Body of pancreas (tissue), 4 donors: Measurements from ENCODE around the gene PDCD1. TPM values are rescaled to one million over a fixed set of nuclear protein-coding genes. Genes with fewer than 3 reads are reported as not detected.

Experiments
- ATAC-seq: fragments of 150-250 bp; one replicate; pipeline ENCODE4 v1.9.1; 2016
- DNase-seq, 4 donors: peaks; one replicate each; pipeline ENCODE4 v3.0.0-alpha.2; 2019
- H3K27ac ChIP-seq, 4 donors: fragments of 200-600 bp; sonication (generic); 1 replicate in 3 of 4; 2 replicates in 1 of 4; pipeline versions ENCODE4 v1.5.1 to v1.6.1; 2016 to 2019; ENCODE audit warnings: mild to moderate bottlenecking in 1 of 4, mixed read lengths in 1 of 4, moderate library complexity in 1 of 4
- H3K27me3 ChIP-seq, 2 donors: fragments of 200-600 bp; sonication (generic); one replicate each; pipeline ENCODE4 v1.6.0; 2016; ENCODE audit warnings: mild to moderate bottlenecking in 1 of 2
- H3K36me3 ChIP-seq, 2 donors: fragments of 200-600 bp; sonication (generic); replicated peaks in 1 of 2; 2 replicates each; pipeline ENCODE4 v1.5.1; 2016; ENCODE audit warnings: low read depth in 2 of 2; ENCODE audit not compliant: insufficient read depth in 1 of 2
- H3K4me1 ChIP-seq: fragments of 200-600 bp; sonication (generic); one replicate; pipeline ENCODE4 v1.6.0; 2016
- H3K4me3 ChIP-seq, 2 donors: fragments of 200-600 bp; sonication (generic); 1 replicate in 1 of 2; 2 replicates in 1 of 2; pipeline ENCODE4 v1.5.1; 2016 to 2019
- H3K9me3 ChIP-seq, 3 donors: fragments of 200-600 bp; sonication (generic); 1 replicate in 2 of 3; 2 replicates in 1 of 3; pipeline ENCODE4 v1.5.1; 2016
- POLR2A ChIP-seq, 3 donors: fragments of 450-650 bp; IDR thresholded peaks; one replicate each; pipeline ENCODE4 v1.6.1; 2016; ENCODE audit warnings: antibody characterized with exemption in 3 of 3, mild to moderate bottlenecking in 2 of 3
- WGBS, 2 donors: methylation state at CpG; one replicate each; pipeline ENCODE4 v1.1.5; 2017; 5-methylcytosine and 5-hydroxymethylcytosine counted together
- intact Hi-C: fragments of 100-400 bp; cut with DNase I; formaldehyde crosslinking; loops from one replicate; pipeline ENCODE4 v1.15.1; 2023
- total RNA-seq, 2 donors: library from RNA; depleted of rRNA; stranded (reverse); fragments of >200 nt; gene quantifications; one replicate each; pipeline ENCODE4 v1.1.0, GENCODE V29; 2016
- TF ChIP-seq, protein P1 (sequence below), 7 experiments: fragments of 450-650 bp in 4 of 7; fragments of 200-600 bp in 3 of 7; sonication (generic) in 3 of 7; IDR thresholded peaks; one replicate each; pipeline ENCODE4 v1.5.1; 2016 to 2019; ENCODE audit warnings: antibody characterized with exemption in 7 of 7

Gene PDCD1
- total RNA-seq, 2 donors from 2014 or later: 0.99 to 1.3 TPM

- no peaks in the 10 kb centered on the region for H3K36me3 ChIP-seq
- no peak overlapping the region for H3K4me3 ChIP-seq
- 58 to 60% methylated on average over 13 to 18 of the region's 28 CpGs for WGBS, 2 donors
- no peaks in the 10 kb centered on the region for H3K9me3 ChIP-seq
- TF ChIP-seq, protein P1, sequence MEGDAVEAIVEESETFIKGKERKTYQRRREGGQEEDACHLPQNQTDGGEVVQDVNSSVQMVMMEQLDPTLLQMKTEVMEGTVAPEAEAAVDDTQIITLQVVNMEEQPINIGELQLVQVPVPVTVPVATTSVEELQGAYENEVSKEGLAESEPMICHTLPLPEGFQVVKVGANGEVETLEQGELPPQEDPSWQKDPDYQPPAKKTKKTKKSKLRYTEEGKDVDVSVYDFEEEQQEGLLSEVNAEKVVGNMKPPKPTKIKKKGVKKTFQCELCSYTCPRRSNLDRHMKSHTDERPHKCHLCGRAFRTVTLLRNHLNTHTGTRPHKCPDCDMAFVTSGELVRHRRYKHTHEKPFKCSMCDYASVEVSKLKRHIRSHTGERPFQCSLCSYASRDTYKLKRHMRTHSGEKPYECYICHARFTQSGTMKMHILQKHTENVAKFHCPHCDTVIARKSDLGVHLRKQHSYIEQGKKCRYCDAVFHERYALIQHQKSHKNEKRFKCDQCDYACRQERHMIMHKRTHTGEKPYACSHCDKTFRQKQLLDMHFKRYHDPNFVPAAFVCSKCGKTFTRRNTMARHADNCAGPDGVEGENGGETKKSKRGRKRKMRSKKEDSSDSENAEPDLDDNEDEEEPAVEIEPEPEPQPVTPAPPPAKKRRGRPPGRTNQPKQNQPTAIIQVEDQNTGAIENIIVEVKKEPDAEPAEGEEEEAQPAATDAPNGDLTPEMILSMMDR (IDR thresholded peaks at IDR 0.05): no peak
- TF ChIP-seq POLR2A (IDR thresholded peaks at IDR 0.05): peak in 2 of 3 donors; percentile 14 to 20
- peak; percentile 67 to 81 (median 73) for DNase-seq
- intact Hi-C loops: no loop called here
- peak overlapping the region; percentile 93 to 97 (median 94) for H3K27ac ChIP-seq
- peaks cover 96% of the 10 kb centered on the region for H3K4me1 ChIP-seq
- H3K27me3 ChIP-seq: no peaks in the 10 kb centered on the region
- ATAC-seq: peak; percentile 28
Measured at GRCh38 chr2:241894681-241895426, 36.2 kb upstream of the PDCD1 start.

DNA sequence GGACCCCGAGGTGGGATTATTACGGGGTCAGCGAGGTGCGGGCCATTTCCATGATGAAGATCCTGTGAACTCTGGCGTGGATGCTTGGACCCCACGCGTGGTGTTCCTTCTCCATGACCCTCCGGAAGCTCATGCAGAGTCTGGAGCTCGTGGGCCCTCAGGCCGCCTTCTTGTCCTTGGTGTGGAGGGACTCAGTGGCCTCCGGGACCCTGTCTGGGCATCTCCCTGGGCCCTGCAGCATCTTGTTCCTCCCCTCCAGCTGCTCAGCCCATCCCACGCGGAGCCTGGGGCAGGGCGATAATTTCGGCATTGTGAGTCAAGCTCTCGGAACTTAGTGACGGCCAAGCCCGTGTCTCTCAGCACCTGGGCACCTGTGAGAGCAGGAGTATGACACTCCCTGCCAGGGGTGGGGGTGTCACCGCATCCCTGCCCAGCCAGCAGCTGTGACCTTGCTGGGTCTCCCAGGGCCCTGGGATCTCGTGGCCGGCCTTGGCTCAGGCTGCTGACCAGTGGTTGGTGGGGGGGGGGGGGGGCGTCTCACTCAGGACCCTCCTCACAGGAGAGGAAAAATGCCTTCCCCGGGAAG is 35.5 kb upstream of the PDCD1 start:
- TF ChIP-seq POLR2A (IDR thresholded peaks at IDR 0.05): peak in 2 of 3 donors; percentile 14 to 33
- TF ChIP-seq, protein P1 (IDR thresholded peaks at IDR 0.05): no peak
- H3K4me1 ChIP-seq: peaks cover 95% of the 10 kb centered on the region
- DNase-seq: peak; percentile 79 to 92 (median 86)

DNA sequence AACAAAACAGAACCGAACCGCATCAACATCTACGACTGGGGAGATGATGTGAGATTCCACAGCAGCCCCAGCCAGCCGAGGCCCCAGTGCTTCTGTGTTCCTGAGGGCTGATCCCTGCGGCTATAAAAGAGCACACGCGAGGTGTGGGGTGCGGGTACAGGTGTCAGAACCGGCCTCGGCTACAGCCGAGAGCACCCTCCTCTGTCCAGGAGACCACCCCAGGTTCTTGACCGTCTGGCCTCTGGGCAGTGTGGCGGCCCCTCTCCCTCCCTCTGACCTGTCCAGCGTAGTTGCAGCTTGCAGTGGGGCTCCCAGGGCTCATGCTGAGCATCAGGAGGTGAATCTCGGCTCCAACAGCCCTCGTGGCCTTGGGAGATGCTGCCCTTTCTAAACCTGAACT is 34.6 kb upstream of the PDCD1 start:
- H3K9me3 ChIP-seq: no peaks in the 10 kb centered on the region
- TF ChIP-seq POLR2A (IDR thresholded peaks at IDR 0.05): no peak
- TF ChIP-seq, protein P1 (IDR thresholded peaks at IDR 0.05): no peak
- H3K27me3 ChIP-seq: no peaks in the 10 kb centered on the region
- peak overlapping the region; percentile 92 to 97 (median 94) for H3K27ac ChIP-seq
- 74 to 82% methylated on average over 10 to 11 of the region's 16 CpGs for WGBS, 2 donors
- ATAC-seq (no peak), DNase-seq (peak in 3 of 4 donors; percentile 5 to 12 (median 9))
- peaks cover 91% of the 10 kb centered on the region for H3K4me1 ChIP-seq
- intact Hi-C loops: no loop called here
- H3K36me3 ChIP-seq: no peaks in the 10 kb centered on the region
- H3K4me3 ChIP-seq: no peak overlapping the region

More for the DNA sequence above, 35.5 kb upstream of the PDCD1 start:
- intact Hi-C loops: no loop called here
- peak; percentile 54 for ATAC-seq
- 63 to 74% methylated on average over 8 to 18 of the region's 23 CpGs for WGBS, 2 donors
- Histone ChIP-seq H3K9me3 (no peaks in the 10 kb centered on the region), H3K27me3 (no peaks in the 10 kb centered on the region), H3K36me3 (no peaks in the 10 kb centered on the region), H3K27ac (peak overlapping the region; percentile 93 to 97 (median 94)), H3K4me3 (no peak overlapping the region)

GRCh38 chr2:241892299-241893137 is 33.8 kb upstream of the PDCD1 start:
- DNase-seq (peak in 2 of 4 donors; percentile 46 to 52), ATAC-seq (no peak)
- Histone ChIP-seq H3K9me3 (no peaks in the 10 kb centered on the region), H3K36me3 (no peaks in the 10 kb centered on the region), H3K27ac (peak overlapping the region; percentile 92 to 97 (median 94)), H3K27me3 (no peaks in the 10 kb centered on the region), H3K4me3 (no peak overlapping the region), H3K4me1 (peaks cover 84% of the 10 kb centered on the region)
- WGBS, 2 donors: 60 to 64% methylated on average over 19 to 22 of the region's 22 CpGs
- TF ChIP-seq POLR2A (IDR thresholded peaks at IDR 0.05): no peak
- TF ChIP-seq, protein P1 (IDR thresholded peaks at IDR 0.05): no peak
- intact Hi-C loops: no loop called here
